Measurements from ENCODE around the gene WDR70. TPM values are rescaled to one million over a fixed set of nuclear protein-coding genes. Genes with fewer than 3 reads are reported as not detected.

WDR70 gene
- total RNA-seq, 2 experiments from 2014 or later, result 28.8 to 35.3 TPM

DNA sequence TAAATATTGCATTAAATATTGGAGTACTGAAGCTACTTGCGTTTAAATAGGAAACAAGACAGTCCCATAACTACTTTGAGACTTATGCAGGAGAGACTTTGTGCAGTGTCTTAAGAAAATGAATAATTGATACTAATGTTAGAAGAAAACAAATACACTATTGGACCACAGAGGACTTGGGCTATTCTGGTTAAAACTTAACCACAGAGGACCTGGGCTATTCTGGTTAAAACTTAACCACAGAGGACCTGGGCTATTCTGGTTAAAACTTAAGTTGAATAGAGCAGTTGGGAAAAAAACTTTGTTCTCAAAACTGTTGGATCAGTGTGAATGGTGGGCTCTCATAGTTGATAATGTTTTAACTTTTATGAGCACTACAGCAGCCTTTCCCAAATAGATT is 141.7 kb downstream of the WDR70 start:
- peaks cover 10% of the 10 kb centered on the region for H3K9me3 Mint-ChIP-seq (ENCODE audit: insufficient read depth)
- H3K27me3 Mint-ChIP-seq (ENCODE audit: low read depth), result no peaks in the 10 kb centered on the region
- CTCF ChIA-PET, result no interaction called here
- no peak for ATAC-seq
- H3K4me1 Mint-ChIP-seq (ENCODE audit: low read depth), result no peaks in the 10 kb centered on the region
- H3K27ac Mint-ChIP-seq, result no peak overlapping the region
- H3K4me3 Mint-ChIP-seq, result no peak overlapping the region
- no peak for DNase-seq
- H3K36me3 Mint-ChIP-seq (ENCODE audit: low read depth), result peaks cover 19% of the 10 kb centered on the region
- POLR2A ChIA-PET, result no interaction called here

DNA sequence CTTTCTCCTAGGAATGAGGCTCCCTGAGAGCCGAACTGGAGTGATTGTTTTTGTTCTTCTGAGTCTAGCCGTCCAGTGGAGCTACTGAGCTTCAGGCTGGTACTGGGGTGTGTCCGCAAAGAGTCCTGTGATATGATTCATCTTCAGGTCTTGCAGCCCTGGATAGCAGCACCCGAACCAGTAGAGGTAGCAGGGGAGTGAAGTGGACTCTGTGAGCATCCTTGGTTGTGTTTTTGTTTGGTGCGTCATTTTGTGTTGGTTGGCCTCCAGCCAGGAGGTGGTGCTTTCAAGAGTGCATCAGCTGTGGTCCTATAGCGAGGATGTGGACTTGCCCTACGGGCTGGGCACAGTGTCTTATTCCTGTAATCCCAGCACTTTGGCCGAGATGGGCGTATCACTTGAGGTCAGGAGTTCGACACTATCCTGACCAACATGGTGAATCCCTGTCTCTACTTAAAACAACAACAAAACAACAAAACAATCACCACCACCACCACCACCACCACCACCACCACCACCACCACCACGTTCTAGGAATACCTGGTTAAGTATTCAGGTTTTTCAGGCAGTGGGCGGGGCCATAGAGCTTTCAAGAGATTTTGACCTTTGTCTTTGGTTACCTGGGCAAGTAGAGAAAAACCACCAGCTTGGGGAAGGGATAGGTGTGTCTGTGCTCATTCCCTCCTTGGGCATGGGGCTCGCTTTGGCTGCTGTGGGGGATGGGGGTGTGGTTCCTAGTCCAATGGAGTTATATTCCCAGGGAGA is 154.0 kb downstream of the WDR70 start:
- CTCF ChIA-PET, result no interaction called here

DNA sequence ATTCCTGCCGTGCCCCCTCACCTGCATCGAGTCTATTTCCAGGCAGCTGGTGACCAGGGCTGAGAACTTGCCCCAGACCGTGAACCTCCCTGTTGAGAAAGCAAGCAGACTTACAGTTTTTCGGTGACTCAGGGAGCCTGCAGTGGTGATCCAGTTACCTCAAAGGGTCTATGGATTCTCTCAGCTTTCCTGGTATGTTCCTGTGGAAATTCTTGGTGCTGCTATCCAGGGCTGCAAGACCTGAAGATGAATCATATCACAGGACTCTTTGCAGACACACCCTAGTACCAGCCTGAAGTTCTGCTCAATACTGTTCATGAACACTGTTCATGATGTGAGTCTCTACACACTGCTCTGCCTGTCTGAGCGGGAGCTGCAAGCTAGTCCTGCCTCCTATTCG is 154.7 kb downstream of the WDR70 start:
- ATAC-seq, result no peak
- Mint-ChIP-seq H3K36me3 (ENCODE audit: low read depth) (peaks cover 12% of the 10 kb centered on the region), H3K4me1 (ENCODE audit: low read depth) (no peaks in the 10 kb centered on the region), H3K4me3 (no peak overlapping the region), H3K27ac (no peak overlapping the region), H3K9me3 (ENCODE audit: insufficient read depth) (no peaks in the 10 kb centered on the region), H3K27me3 (ENCODE audit: low read depth) (no peaks in the 10 kb centered on the region)
- ChIA-PET POLR2A (no interaction called here), CTCF (no interaction called here)
- DNase-seq, result no peak

More for the DNA sequence above, 154.0 kb downstream of the WDR70 start:
- Mint-ChIP-seq H3K9me3 (ENCODE audit: insufficient read depth) (no peaks in the 10 kb centered on the region), H3K36me3 (ENCODE audit: low read depth) (peaks cover 12% of the 10 kb centered on the region), H3K27me3 (ENCODE audit: low read depth) (no peaks in the 10 kb centered on the region), H3K4me1 (ENCODE audit: low read depth) (no peaks in the 10 kb centered on the region), H3K27ac (no peak overlapping the region), H3K4me3 (no peak overlapping the region)
- no peak for DNase-seq
- POLR2A ChIA-PET, result no interaction called here
- ATAC-seq, result no peak

DNA sequence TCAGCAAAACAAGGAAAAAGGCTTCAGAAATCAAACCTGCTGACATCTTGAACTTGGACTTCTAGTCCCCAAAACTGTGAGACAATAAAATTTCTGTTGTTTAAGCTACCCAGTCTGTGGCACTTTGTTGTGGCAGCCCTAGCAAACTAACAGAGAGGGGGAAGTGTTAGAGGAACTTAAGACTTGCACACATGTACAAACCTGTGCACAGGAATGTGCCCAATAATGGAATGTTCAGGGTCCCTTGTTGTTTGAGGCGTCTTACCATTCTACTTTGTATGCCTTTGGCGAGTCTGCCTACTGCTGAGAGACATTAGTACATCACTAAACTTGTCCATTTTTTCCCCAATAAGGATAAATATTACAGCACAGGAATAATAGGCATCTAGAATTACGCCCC is 160.3 kb downstream of the WDR70 start:
- Mint-ChIP-seq H3K4me1 (ENCODE audit: low read depth) (no peaks in the 10 kb centered on the region), H3K36me3 (ENCODE audit: low read depth) (peaks cover 3% of the 10 kb centered on the region), H3K4me3 (no peak overlapping the region), H3K9me3 (ENCODE audit: insufficient read depth) (no peaks in the 10 kb centered on the region), H3K27me3 (ENCODE audit: low read depth) (no peaks in the 10 kb centered on the region), H3K27ac (no peak overlapping the region)
- ChIA-PET POLR2A (no interaction called here), CTCF (no interaction called here)
- ATAC-seq (no peak), DNase-seq (no peak)

DNA sequence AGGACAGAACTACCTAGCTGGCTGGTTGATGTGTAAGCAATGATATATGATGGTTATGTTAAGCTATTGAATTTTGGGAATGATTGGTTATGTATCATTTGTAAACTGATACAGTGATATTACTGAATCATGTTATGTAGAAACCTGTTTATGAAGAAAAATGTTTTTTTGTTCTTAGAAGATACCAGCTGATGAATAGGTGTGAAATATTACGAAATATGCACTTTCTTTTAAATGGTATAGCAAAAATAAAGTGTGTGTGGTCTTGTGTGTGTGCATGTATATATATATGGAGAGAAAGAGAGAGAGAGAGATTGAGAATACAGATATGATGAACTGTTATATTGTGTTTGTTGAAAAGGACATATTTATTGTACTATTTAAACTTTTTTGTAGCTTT is 164.1 kb downstream of the WDR70 start:
- Mint-ChIP-seq H3K36me3 (ENCODE audit: low read depth) (peaks cover 2% of the 10 kb centered on the region), H3K27ac (no peak overlapping the region), H3K4me1 (ENCODE audit: low read depth) (no peaks in the 10 kb centered on the region), H3K9me3 (ENCODE audit: insufficient read depth) (no peaks in the 10 kb centered on the region), H3K27me3 (ENCODE audit: low read depth) (no peaks in the 10 kb centered on the region), H3K4me3 (no peak overlapping the region)
- ATAC-seq (no peak), DNase-seq (no peak)
- ChIA-PET CTCF (interaction anchor here (1.5 kb wide), 1 partner anchor 130 kb away, joined by 4 read pairs; no protein-coding TSS in a partner anchor), POLR2A (no interaction called here)

DNA sequence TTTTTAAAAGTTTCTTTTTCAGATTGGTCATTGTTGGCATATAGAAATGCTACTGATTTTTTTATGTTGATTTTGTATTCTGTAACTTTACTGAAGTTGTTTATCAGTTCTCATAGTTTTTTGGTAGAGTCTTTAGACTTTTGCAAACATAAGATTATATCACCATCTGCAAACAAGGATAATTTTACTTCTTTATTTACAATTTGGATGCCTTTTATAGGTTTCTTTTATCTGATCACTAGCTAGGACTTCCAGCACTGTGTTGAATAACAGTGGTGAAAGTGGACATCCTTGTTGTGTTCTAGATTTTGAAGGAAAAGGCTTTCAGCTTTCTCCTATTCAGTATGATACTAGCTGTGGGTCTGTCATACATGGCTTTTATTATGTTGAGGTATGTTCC is 170.3 kb downstream of the WDR70 start:
- Mint-ChIP-seq H3K27me3 (ENCODE audit: low read depth) (no peaks in the 10 kb centered on the region), H3K4me3 (no peak overlapping the region), H3K27ac (no peak overlapping the region), H3K4me1 (ENCODE audit: low read depth) (peaks cover 6% of the 10 kb centered on the region), H3K9me3 (ENCODE audit: insufficient read depth) (no peaks in the 10 kb centered on the region), H3K36me3 (ENCODE audit: low read depth) (peaks cover 4% of the 10 kb centered on the region)
- no peak for DNase-seq
- ChIA-PET CTCF (no interaction called here), POLR2A (no interaction called here)
- ATAC-seq, result no peak

DNA sequence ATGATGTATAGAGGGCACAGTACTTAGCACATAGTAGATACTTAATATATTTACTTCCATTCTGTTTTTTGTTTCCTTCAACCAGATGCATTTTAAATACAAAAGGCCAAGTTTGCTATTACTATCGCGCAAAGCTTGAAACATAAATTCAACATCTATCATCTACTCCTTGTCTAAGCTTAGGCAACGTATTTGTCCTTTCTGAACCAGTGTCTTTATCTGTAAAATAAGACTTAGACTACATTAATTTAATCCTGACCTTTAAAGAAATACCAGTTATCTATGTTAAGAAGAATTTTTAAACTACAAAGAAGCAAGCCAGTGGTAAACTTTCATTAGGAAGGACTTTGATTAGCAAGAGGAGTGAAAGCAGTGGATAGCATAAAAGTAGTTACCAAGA is 173.0 kb downstream of the WDR70 start:
- ChIA-PET POLR2A (no interaction called here), CTCF (interaction anchor here (0.8 kb wide), 1 partner anchor 139 kb away, joined by 3 read pairs; no protein-coding TSS in a partner anchor)
- Mint-ChIP-seq H3K27ac (no peak overlapping the region), H3K4me3 (no peak overlapping the region), H3K4me1 (ENCODE audit: low read depth) (peaks cover 6% of the 10 kb centered on the region), H3K27me3 (ENCODE audit: low read depth) (no peaks in the 10 kb centered on the region), H3K36me3 (ENCODE audit: low read depth) (peaks cover 4% of the 10 kb centered on the region), H3K9me3 (ENCODE audit: insufficient read depth) (no peaks in the 10 kb centered on the region)
- DNase-seq (no peak), ATAC-seq (no peak)

DNA sequence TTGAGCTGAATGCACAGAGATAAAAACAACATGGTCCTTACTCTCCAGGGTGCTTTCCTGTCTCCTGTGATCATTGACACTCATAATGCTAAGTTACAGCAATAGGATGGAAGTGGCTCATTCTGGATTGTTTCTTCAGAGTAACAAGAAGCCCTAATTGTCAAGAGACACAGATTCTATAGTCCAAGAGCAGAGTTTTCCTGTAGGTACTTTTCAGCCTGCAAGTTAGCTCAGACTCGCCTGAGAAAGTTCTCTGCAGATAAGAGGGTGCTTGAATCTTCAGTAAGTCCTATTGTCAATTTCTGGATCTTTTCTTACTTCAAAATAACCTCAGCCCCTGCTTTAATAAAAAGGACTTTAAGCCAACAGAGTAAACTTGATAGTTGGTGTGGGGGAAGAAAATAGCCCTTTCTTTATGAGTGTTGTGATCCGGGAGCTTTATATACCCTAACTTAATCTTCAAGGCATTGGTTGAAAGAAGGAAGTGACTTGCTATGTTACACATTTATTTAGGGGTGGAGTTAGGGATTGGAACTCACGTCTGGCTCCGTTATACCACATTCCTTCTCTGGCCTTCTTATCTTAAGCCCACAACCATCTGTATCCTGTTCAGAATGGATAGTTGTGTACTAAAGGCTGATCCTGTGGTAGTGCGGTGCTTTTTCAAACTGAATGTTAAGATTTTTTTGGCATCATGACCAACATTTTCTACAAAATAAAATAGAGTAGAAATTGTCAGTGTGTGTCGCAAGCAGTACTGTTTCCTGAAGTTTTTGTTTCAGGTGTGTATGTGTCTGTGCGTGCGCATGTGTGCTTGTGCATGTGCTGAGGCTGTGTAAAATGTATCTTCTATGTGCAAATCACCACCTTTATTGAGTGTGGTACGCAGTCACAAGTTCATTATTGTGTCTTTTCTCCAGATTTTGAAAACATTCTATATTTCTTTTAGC is 173.9 kb downstream of the WDR70 start:
- Mint-ChIP-seq H3K36me3 (ENCODE audit: low read depth) (peaks cover 4% of the 10 kb centered on the region), H3K4me1 (ENCODE audit: low read depth) (peaks cover 6% of the 10 kb centered on the region), H3K27ac (no peak overlapping the region), H3K9me3 (ENCODE audit: insufficient read depth) (no peaks in the 10 kb centered on the region), H3K27me3 (ENCODE audit: low read depth) (no peaks in the 10 kb centered on the region), H3K4me3 (no peak overlapping the region)
- ChIA-PET CTCF (interaction anchor here (0.8 kb wide), 1 partner anchor 140 kb away, joined by 3 read pairs; no protein-coding TSS in a partner anchor), POLR2A (no interaction called here)
- ATAC-seq, result no peak
- no peak for DNase-seq

DNA sequence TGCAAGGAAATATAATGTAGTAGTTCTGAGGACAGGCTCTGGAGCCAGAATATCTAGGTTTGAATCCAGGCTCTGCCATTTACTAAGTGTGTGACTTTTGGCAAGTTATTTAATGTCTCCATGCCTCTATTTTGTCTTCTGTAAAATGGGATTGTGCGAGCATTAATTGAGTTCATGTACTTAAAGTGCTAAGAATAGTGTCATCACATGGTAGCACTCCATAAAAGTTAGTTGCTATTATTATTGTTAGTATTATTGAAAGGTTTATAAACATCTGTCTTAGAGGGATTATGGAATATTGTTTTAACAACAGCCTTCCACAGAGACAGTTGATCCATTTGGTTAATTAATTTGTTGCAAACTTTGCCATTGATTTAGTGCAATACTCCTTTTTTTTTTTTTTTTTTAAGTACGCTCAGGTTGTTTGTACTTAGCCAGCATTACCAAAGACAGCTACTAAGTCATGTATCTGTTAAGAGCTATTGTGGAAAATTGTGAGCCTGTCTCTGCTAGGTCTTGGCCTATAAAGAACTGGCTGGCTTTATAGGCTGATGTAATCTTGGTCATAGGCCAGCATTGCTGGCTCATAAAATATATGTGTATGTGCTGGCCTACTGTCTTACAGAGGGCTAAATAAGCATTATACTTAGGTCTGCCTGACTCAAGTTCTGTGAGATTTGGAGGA is 174.7 kb downstream of the WDR70 start:
- no peaks in the 10 kb centered on the region for H3K9me3 Mint-ChIP-seq (ENCODE audit: insufficient read depth)
- ATAC-seq, result no peak
- ChIA-PET CTCF (interaction anchor here (0.7 kb wide), 1 partner anchor 15 kb away, joined by 3 read pairs; no protein-coding TSS in a partner anchor), POLR2A (no interaction called here)
- no peak overlapping the region for H3K27ac Mint-ChIP-seq
- H3K36me3 Mint-ChIP-seq (ENCODE audit: low read depth), result peaks cover 4% of the 10 kb centered on the region
- H3K4me1 Mint-ChIP-seq (ENCODE audit: low read depth), result peaks cover 6% of the 10 kb centered on the region
- DNase-seq, result no peak
- no peak overlapping the region for H3K4me3 Mint-ChIP-seq
- H3K27me3 Mint-ChIP-seq (ENCODE audit: low read depth), result no peaks in the 10 kb centered on the region

DNA sequence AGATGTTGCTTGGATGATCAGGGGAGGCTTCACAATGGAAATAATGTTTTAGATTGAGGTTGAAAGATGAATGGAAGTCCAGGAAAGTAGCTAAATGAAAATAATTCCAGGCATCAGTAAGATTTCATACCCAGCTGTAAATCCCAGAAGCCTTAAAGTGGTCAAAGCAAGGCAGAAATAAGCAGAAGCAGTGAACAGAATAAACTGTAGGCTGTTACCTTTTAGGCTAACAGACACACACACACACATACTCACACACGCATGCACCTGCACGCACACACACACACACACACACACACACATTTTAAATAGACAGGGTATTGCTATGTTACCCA is 175.3 kb downstream of the WDR70 start:
- CTCF ChIA-PET, result interaction anchor here (0.7 kb wide), 1 partner anchor 16 kb away, joined by 3 read pairs; no protein-coding TSS in a partner anchor
- H3K27me3 Mint-ChIP-seq (ENCODE audit: low read depth), result no peaks in the 10 kb centered on the region
- POLR2A ChIA-PET, result no interaction called here
- no peaks in the 10 kb centered on the region for H3K9me3 Mint-ChIP-seq (ENCODE audit: insufficient read depth)
- H3K27ac Mint-ChIP-seq, result no peak overlapping the region
- DNase-seq (no peak), ATAC-seq (no peak)
- no peak overlapping the region for H3K4me3 Mint-ChIP-seq
- H3K4me1 Mint-ChIP-seq (ENCODE audit: low read depth), result peaks cover 6% of the 10 kb centered on the region
- peaks cover 4% of the 10 kb centered on the region for H3K36me3 Mint-ChIP-seq (ENCODE audit: low read depth)

DNA sequence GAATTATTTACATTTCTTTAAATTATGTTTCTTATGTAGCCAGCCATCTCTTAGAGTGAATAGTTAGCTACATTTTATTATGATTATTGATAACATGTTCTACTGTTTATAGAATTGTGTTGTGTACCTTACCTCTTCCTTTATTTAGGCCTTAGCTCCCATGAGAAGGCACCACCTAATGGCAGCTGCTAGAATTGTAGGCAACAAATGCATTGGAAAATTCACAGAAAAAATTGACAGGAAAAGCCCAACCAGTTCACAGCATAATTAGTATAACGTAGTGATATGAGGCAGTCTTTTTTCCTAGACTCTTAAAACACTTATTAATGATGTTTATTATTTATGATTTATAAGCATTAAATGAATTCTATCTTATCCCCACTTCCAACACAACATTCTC is 175.8 kb downstream of the WDR70 start:
- POLR2A ChIA-PET, result no interaction called here

More for the DNA sequence above, 175.8 kb downstream of the WDR70 start:
- CTCF ChIA-PET, result no interaction called here
- peaks cover 6% of the 10 kb centered on the region for H3K4me1 Mint-ChIP-seq (ENCODE audit: low read depth)
- no peaks in the 10 kb centered on the region for H3K27me3 Mint-ChIP-seq (ENCODE audit: low read depth)
- DNase-seq (no peak), ATAC-seq (no peak)
- H3K27ac Mint-ChIP-seq, result no peak overlapping the region
- H3K36me3 Mint-ChIP-seq (ENCODE audit: low read depth), result peaks cover 4% of the 10 kb centered on the region
- no peaks in the 10 kb centered on the region for H3K9me3 Mint-ChIP-seq (ENCODE audit: insufficient read depth)
- no peak overlapping the region for H3K4me3 Mint-ChIP-seq
